ENCODE results near the gene C9orf152.
"Not testable (repeated sequence)": the region's sequence is repeated elsewhere in the genome, so short reads cannot be mapped to it uniquely, and the experiment has no call there.

C9orf152 gene, protein sequence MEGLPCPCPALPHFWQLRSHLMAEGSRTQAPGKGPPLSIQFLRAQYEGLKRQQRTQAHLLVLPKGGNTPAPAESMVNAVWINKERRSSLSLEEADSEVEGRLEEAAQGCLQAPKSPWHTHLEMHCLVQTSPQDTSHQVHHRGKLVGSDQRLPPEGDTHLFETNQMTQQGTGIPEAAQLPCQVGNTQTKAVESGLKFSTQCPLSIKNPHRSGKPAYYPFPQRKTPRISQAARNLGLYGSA

DNA sequence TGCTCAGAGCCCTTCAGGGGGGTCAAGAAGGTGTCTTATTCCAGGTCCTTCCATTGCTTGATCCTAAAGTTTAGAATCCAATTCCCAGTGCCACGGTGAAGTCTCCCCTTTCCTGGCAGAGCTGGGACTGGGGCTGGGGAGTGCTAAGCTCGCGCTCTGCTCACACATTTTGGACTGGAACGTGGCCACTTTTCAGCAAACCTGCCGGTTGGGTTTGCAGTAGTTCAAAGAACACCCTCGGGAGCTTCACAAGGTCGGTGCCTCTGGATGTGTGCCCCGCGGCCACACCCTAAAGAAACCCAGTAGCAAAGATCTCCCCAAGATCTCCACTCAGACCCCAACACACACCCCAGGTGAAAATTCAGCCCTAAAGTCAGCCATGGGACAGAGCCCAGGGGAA is at the start of gene C9orf152:
TSS of gene C9orf152 (minus strand) at position 129 of the 400 bp plus-strand sequence. CDS start 580 bp downstream, outside the sequence.
- DNase-seq (ENCODE audit: low read depth) = no peak

DNA sequence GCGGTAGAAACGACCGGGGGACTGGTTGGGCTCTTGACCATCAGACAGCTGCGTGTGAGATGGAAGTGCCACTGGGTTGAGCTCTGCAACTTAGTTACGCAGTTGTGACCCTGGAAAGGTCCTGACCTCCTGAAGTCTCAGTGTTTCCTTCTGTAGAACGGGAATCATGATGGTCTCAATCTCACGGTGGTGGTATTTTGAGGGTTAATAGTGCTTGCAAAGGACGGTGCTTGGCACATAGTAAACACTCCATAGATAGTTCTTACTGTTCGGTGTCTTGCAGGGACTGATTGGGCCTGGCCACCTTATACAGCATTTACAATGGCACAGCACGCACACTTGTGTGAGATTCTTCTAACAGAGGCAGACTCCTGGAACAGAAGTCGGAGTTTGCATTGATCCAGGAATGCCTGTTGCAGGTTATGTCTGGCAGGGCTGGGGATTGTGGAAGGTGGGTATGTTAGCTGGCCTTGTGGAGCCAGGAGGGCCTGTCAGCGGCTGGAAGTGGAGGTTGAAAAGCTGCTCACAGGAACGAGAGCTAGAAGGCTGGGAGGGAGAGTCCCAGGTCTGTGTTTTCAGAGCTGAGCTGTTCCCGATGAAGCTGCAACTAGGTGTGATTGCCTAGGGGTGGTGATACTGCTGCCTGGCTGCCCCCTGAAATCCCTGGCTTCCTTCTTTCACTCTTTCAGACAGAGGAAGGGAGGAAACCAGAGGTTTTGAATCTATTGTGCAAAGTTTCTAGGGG is 49.3 kb upstream of the C9orf152 start:
- DNase-seq (ENCODE audit: low read depth) = no peak

DNA sequence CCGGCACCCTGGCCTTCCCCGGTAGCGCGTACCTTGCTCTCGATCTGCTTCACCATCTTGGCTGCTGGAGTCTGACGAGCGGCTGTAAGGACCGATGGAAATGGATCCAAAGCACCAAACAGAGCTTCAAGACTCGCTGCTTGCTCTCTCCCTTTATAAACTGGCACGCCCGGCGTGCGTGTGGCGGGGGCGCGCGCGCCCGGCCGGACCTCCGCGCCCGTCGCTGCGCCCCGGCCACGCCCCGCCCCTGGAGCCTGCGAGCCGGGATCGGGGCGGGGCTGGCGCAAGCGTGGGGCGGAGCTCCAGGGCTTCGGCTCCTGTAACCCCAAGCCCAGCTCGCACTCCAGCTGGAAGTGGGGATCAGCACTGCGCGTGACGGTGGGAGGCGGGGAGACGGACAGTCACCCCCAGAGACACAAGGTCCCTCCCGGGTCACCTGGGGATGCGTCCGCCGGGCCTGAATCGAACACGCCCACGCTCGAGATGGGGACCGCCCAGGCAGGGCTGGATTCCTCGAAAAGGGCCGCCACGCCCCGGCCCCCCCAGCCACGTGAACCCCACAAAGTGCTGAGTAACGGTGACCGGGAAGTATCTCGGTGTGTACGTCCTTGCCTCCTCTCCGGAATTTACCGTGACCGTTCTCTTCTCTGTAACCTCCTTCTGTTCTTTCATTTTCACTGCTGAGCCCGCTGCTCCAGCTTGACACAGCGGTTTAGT is 48.6 kb upstream of the C9orf152 start, which contains the start of gene TXN:
TSS of gene TXN (minus strand) at position 128 of the 717 bp plus-strand sequence. CDS start at position 56, 72 bp downstream.
- DNase-seq (ENCODE audit: low read depth) = peak; percentile 56

DNA sequence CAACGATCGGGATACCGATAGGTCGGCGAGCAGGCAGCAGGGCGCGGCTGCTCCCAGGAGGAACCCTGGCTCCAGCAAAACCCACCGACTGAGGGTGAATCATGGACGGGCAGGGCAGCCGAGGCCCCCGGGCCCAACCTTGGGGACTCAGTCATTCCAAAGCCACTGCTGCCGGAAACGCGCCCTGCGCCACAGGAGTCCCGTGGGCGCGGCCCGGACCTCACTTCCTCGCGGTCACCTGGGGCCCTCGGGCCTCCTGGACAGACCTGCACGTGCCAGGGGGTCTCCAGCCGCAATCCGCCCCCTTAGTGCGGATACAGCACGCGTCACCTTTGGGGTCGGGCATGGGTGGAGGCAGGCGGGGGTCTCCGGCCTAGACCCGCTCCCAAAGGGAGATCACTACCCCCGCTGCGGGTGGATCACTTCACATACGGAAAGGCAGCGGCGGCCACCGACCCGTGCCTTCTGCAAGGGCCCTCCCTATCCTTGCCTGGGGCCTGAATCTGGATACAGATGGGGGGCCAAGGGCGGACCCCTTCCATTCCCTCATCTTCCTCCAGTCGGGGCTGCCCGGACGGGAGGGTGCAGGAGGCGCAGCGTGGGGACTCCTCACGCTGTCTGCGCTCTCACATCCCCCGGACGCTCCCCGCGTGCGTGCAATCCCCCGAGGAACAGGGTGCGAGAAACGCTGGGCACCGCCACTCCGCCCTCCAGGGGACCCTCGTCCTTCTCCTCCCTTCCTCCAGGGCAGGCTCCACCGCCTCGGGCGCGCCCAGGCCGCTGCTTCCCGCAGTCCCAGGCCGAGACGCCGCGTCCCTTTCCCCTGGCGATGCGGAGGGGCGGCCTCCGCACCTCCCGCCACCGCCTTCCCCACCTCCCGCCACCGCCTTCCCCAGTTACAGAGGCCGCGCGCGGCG is 47.8 kb upstream of the C9orf152 start:
- no peak for DNase-seq (ENCODE audit: low read depth)

DNA sequence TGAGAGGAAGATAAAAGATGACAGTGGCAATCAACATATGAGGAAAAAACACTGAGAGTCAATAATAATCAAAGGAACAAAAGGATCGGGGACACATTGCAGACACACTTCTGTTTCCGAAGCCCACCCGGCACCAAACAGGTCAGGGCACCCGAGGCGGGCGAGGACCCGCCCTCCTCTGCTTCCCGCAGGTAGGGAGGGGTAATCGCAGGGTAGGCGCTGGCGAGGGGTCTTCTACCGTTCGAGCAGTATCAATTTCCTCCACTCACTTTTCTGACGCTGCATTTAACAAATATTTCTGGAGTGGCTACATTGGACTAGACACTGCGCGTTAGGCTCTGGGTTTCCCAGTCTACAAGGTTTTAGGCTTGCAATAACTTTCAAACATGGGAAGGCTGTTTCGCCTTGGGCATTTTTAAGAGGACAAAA is 47.1 kb upstream of the C9orf152 start:
- DNase-seq (ENCODE audit: low read depth) = no peak

DNA sequence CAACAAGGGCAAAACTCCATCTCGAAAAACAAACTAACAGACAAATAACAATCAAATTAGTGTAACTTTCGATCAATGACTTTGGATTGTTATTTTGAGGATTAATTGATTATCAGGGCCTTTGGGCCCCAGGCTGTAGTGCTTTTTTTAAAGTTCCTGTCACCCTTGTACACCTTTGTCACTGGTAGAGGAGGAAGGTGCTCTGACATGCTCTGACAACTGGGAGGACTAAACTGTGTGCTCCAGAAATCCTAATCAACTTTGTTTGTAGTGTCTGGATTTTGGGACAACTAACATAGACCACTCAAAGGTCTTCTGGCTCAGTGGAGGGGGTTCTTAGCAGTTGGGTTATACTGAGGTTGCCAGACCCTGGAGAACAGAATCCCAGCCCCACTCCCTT is 46.5 kb upstream of the C9orf152 start:
- DNase-seq (ENCODE audit: low read depth) = no peak

DNA sequence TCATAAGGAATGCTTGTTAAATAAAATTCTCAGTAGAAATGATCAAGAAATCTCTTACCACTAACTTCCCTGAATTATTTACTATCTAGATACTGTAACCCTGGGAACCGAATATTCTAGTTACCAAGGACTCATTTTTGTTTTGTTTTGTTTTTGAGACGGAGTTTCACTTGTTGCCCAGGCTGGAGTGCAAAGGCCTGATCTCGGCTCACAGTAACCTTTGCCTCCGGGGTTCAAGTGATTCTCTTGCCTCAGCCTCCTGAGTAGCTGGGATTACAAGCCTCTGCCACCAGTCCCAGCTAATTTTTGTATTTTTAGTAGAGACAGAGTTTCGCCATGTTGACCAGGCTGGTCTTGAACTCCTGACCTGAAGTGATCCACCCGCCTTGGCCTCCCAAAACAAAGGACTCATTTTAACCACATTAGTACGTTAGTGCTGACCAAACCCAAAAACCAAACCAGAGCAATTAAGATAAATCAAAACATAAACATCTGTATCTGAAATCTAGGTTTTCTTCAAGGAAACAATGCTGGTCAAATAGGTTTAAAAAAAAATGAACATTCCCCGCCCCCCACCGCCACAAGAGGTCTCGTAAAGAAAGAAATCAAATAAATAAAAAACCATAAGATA is 44.7 kb upstream of the C9orf152 start:
- no peak for DNase-seq (ENCODE audit: low read depth)

DNA sequence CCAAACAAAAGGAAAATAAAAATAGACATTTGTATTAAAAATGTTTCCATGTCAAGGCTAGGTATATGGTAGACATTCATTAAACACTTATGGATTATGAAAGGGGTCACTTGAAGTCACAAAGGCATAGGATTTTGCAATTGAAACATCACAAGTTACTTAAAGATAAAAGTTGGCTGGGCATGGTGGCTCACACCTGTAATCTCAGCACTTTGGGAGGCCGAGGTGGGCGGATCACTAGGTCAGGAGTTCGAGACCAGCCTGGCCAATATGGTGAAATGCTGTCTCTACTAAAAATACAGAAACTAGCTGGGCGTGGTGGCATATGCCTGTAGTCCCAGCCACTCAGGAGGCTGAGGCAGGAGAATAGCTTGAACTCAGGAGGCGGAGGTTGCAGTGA is 43.8 kb upstream of the C9orf152 start:
- DNase-seq (ENCODE audit: low read depth) = not testable (repeated sequence)

DNA sequence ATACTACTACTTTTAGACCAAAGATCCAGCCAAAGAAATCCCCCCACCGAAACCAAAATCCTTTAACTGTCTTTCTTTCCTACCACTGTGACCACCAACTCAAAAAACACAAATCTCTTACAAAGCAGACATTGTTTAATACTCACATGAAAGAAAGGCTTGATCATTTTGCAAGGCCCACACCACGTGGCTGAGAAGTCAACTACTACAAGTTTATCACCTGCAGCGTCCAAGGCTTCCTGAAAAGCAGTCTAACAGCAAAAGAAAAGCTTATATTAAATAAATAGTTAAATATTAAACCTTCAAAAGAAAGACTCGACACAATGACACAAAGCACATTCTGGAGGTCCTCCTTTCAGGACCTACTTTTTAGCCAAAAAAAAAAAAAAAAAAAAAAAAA is 43.3 kb upstream of the C9orf152 start:
- no peak for DNase-seq (ENCODE audit: low read depth)

DNA sequence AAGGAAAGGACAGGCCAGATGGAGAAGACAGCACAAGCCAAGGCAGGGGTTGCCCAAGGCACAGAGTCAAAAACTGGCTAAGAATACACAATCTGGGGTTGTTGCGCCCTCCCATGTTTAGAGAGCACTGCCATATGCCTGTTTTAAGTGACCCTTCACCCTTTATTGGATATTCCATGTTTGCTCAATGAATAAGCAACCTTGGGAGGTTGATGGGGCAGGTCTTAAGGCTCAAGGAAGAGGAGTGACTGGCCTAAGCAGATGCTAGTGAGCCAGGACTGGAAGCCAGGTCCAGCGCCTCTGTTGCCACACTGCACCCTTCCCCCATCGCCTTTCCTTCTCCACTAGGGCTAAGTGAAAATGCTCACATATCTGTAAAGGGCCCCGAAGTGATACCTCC is 41.6 kb upstream of the C9orf152 start:
- no peak for DNase-seq (ENCODE audit: low read depth)

DNA sequence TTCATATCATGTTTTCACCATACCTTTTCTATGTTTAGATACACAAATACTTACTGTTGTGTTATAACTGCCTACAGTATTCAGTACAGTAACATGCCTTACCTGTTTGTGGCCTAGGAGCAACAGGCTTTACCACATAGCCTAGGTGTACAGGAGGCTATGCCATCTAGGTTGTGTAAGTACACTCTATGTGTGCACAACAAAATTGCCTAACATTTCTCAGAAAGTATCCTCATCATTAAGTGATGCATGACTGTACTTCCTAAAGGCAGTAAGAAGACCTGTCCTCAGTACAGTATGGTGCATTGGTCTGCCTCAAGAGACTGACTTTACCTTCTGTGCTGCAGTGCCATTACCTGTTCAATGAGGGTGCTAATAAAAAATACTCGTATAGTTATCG is 40.4 kb upstream of the C9orf152 start:
- DNase-seq (ENCODE audit: low read depth) = no peak

DNA sequence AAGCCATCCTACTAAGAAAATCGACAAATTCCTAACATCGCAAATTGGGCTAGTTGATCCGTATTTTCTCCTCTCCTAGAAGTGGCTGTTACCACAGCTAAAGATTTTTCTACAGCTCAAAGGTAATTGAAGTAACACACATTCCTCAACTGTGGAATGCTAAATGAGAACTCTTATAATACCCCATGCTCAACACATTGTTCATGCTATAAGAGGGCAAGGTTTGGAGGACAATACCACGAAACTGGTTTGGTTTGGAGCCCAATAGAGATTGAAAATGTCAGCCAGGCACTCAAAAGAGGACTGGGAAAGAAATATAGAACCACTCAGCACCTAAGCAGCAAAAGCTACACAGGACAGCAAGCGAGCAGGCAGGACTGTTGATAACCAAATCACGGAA is 38.3 kb upstream of the C9orf152 start:
- no peak for DNase-seq (ENCODE audit: low read depth)

DNA sequence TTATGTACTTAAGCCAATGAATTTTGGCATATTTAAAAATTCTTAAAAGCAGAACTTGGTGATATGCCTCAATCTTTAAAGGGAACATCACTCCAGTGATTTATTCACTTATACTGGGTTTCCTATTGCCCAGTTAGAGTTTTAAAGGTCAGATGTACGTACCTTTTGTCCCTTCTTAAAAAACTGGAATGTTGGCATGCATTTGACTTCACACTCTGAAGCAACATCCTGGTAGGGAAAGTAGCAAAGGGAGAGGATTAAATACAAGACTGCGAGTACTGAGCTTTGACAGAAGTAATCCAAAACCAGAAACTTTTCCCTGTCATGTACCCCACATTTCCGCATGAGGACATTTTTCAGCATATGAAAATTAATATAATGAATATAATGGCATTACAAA is 36.7 kb upstream of the C9orf152 start:
- DNase-seq (ENCODE audit: low read depth) = no peak

DNA sequence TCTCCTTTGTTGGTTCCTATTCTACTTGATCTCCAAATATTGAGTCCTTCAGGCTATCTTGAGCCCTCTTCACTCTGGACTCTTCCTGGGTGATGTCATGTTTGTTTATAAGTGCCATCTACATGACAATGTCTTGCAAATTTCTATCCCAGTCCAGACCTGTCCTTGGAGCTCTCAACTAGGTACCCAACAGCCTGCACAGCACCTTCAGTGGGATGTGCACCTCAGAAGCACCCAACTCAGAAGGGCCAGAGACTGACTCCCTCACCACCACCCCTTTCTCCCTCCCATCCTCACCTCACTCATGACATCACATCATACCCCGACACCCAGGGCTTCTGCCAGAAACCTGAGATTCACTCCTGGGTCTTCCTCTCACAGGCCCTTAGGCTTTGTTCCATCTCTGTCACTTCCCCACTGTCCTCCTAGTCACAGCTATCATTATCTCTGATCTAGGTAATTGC is 33.9 kb upstream of the C9orf152 start:
- DNase-seq (ENCODE audit: low read depth) = no peak

DNA sequence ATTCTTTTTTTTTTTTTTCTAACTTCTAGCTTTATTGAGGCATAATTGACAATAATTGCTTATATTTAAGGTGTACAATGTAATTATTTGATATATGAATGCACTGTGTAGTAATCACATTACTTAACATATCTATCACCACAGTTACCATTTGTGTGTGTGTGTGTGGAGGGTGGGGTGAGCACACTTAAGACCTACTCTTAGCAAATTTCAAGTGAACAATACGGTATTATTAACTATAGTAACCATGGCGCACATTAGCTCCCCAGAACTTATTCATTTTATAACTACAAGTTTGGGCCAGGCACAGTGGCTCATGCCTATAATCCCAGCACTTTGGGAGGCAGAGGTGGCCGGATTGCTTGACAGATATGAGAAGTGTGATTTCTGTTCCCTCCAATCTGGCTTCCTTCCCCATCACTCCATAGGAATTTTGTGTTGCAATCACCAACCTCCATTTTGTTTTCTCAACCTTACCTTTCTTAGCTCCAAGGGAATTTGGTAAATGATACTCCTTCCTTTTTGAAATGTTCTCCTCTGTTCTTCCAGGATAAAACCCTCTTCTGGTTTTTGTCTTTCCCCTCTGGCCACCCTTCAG is 33.4 kb upstream of the C9orf152 start:
- no peak for DNase-seq (ENCODE audit: low read depth)

DNA sequence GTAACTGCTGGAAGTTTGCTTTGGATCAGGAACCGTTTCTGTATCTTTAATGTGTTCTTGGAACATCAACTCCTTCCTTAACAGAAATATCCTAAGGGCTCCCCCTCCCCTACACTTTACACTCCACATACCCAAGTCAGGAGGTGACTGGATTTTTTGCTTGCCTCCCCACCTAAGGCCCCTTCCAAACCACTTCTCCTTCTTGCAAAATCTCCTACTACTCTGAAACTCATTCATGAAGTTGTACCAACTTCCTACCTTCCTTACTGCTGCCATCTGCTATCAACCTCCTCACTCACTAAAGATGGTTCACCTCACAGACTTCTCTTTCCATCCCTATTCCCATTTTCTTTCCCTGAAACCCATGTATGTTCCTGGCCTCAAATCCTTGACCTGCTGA is 32.2 kb upstream of the C9orf152 start:
- DNase-seq (ENCODE audit: low read depth) = no peak

DNA sequence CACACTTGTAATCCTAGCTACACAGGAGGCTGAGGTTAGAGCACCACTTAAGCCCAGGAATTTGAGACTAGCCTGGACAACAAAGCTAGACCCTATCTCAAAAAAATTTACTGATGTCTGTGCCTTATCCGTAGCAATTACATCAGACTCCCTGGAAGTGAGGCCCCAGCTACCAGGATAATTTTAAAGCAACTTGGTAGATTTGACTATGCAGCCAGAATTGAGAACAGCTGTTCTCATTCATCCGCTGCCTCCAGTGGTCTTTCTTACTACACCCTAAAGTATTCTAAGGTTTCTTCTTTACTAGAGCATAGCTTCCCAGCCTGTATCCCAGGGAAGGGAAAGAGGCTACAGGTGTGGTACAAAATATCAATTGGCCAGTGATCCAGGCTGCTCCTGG is 20.4 kb upstream of the C9orf152 start:
- DNase-seq (ENCODE audit: low read depth) = no peak

DNA sequence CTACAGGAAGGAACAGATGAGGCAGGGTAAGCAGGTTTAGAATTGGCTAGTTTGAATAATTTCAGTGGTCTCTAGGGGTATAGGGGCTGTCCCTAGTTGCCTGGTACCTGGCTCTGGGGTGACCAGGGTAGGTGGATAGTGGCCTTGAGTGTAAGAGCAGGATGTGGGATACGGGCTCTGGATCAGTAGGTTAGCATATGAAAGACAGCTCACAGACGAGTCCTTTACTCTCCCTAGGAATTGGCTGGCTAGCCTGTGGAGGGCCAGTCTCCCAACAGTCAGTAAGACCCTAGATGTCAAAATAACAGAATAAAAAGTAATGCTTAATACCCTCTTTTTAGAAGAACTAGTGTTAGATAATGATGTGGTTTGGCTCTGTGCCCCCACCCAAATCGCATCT is 16.6 kb upstream of the C9orf152 start:
- DNase-seq (ENCODE audit: low read depth) = no peak

DNA sequence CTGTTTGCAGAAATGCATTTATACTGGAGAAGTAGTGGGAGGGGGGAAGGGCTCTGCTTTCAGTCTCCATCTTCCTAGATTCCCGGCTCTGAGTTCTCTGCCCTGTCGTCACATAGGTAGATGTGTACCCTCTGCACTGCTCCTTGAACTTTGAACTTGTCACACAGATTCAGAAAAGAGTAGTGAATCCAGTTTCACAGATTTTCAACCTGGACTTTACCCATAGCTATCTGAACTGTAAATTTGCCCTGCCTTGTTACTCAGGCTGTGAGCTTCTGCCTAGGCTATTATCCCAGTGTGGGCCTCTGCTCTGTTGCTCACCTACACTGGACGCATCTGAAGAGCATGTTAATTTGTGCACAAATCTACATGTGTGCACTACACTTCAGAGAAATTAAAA is 12.8 kb upstream of the C9orf152 start:
- DNase-seq (ENCODE audit: low read depth) = no peak

DNA sequence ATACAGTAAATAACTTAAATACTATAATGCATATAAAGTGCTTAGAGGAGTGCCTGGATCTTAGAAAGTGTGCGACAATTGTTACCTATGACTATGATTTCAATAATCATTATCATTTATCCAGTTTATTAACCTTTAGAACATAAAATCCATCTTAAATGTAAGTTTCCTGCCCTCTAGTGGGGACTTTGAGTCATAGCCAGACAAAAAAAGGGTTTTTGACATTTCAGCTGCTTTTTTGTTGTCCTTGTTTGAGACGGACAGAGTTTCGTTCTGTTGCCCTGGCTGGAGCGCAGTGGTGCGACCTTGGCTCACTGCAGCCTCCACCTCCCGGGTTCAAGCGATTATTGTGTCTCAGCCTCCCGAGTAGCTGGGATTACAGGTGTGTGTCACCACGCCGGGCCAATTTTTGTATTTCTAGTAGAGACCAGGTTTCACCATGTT is 9.7 kb upstream of the C9orf152 start:
- no peak for DNase-seq (ENCODE audit: low read depth)

All from stimulated activated CD8-positive, alpha-beta memory T cell treated with anti-CD3 and anti-CD28 coated beads, Interleukin-12 subunit alpha, Interleukin-12 subunit beta, amount 100 ng/mL, for 1 hour (primary cell).